ENCODE results near the gene RGS16.

Gene RGS16

GRCh38 chr1:182630586-182630985, 26.4 kb upstream of the RGS16 start:
- DNase-seq (ENCODE audit: insufficient read length, low spot score): no peak

GRCh38 chr1:182629499-182630096, 25.4 kb upstream of the RGS16 start:
- FAIRE-seq (no peak), DNase-seq (ENCODE audit: insufficient read length, low spot score) (no peak)

More at GRCh38 chr1:182630586-182630985, 26.4 kb upstream of the RGS16 start:
- FAIRE-seq: no peak

- DNase-seq (ENCODE audit: insufficient read length, low spot score) (no peak), FAIRE-seq (no peak)
Measured at GRCh38 chr1:182629080-182629479, 24.9 kb upstream of the RGS16 start.

GRCh38 chr1:182628657-182629056, 24.5 kb upstream of the RGS16 start:
- no peak for DNase-seq (ENCODE audit: insufficient read length, low spot score)
- no peak for FAIRE-seq

- FAIRE-seq: no peak
Measured at GRCh38 chr1:182627622-182628021, 23.4 kb upstream of the RGS16 start.

DNA sequence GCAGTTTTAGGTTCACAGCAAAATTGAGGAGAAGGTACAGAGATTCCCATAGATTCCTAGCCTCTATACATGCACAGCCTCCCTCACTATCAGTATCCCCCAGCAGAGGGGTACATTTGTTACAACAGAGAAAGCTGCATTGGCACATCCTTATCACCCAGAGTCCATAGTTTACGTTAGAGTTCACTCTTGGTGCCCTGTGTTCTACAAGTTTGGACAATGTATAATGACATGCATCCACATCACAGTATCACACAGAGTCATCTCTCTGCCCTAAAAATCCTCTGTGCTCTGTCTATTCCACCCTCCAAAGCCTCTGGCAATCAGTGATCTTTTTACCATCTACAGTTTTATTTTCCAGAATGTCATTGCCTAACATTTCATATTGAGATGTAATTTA, 22.3 kb upstream of the RGS16 start:
- FAIRE-seq (no peak), DNase-seq (ENCODE audit: insufficient read length, low spot score) (no peak)

More at GRCh38 chr1:182627622-182628021, 23.4 kb upstream of the RGS16 start:
- no peak for DNase-seq (ENCODE audit: insufficient read length, low spot score)

DNA sequence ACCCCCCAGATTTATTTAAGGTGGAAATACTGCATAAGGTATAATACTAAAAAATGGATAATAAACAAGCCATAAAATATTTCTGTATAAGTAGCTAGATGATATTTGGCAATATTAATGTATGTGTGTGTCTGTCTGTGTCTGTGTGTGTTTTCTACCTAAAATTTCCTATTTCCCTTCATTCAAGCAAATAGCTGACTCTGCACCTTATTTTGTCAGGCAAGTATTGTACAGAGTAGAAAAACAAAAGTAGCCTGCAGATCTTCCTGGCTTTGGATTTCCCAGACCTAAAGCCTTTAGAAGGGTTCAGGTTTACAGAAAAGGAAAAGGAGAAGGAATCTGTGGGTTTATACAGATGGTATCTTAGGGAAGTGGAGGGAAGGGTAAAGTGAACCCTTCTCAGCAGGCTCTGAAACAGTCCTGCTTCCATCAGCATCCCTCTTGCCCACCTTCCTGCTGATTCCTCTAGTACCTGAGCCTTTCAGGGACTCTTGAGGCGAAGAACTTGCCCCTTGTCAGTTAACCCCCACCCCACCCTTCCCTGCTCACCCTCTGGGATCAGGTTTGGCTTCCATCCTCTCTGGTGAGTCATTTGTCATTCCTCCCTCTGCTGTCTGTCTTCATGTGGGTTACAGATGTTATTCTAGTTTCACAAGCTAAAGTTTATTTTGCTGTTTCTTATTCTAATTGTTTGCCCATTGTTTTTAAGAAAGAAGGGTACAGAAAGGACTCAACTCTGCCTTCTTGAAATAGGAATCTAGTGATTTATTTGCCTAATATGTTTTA, 21.7 kb upstream of the RGS16 start:
- FAIRE-seq: no peak

DNA sequence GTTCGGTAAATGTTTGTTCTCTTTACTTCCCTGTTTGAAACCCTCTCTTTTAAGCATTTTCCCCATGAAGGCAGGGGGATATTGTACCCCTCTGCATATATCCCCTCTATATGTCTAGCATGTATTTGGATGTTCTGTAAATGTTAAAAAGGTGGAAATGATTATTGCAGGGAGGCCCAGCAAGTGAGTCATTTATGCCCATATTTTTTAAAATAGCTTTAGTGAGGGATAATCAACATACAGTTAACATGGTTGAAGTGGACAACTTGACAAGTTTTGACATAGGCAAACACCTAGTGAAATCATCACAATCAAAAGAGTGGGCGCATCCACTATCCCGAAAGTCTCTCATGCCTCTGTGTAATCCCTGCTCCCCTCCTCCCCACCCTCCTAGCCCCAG, 20.8 kb upstream of the RGS16 start:
- no peak for FAIRE-seq
- no peak for DNase-seq (ENCODE audit: insufficient read length, low spot score)

More for the DNA sequence above, 21.7 kb upstream of the RGS16 start:
- no peak for DNase-seq (ENCODE audit: insufficient read length, low spot score)

DNA sequence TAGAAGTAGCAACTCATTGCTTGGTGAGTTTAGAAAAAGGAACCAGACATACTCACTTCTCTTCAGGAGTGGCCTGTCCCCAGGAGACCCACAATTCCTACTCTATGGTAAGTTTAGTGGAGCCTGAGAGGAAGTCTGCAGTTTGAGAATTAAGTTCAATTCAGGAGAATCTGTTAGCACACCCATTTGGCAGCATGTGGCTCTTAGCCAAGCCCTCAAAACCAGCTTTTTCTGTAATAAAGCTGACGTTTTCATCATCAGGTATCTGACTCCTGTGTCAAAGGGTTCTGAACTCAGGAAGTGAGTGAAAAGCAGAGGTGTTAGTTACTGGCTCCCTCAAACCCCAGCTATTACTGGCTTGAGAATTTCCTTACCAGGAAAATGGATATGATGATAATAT, 20.4 kb upstream of the RGS16 start:
- no peak for FAIRE-seq
- DNase-seq (ENCODE audit: insufficient read length, low spot score): no peak

GRCh38 chr1:182622901-182623528, 18.8 kb upstream of the RGS16 start:
- FAIRE-seq (no peak), DNase-seq (ENCODE audit: insufficient read length, low spot score) (no peak)

GRCh38 chr1:182621906-182622305, 17.7 kb upstream of the RGS16 start:
- DNase-seq (ENCODE audit: insufficient read length, low spot score): no peak
- FAIRE-seq: no peak

GRCh38 chr1:182620924-182621585, 16.9 kb upstream of the RGS16 start:
- FAIRE-seq (no peak), DNase-seq (ENCODE audit: insufficient read length, low spot score) (no peak)

DNA sequence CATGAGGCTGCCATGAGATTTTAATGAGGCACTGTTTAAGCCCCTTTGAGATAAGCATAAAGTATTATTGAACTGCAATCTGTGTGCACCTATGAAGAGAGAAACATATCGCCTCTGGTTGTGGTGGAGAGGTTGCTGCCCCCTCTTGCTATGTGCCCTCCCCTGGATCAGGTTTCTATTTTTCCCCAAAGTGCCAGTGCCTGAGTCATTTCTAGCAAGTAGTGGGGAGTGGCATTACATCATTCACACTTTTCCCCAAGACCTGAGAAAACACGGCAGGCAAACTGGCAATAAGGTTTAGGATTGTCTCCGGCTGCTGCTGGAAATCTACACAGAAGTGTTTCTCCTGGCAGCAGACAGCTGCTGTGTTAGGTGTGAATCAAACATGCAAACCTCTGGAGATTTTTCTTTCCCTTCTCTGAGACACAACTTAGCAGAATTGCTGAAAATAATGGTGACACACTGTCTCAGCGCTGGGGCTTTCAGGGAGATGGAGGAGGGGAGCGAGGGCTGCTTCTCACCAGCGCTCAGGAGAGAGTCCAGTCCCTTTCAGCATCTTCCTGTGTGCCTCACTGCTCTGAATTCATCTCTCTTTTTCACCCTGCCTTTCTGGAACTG, 13.7 kb upstream of the RGS16 start:
- no peak for FAIRE-seq
- no peak for DNase-seq (ENCODE audit: insufficient read length, low spot score)

- FAIRE-seq: no peak
- DNase-seq (ENCODE audit: insufficient read length, low spot score): no peak
Measured at GRCh38 chr1:182617014-182617429, 12.8 kb upstream of the RGS16 start.

DNA sequence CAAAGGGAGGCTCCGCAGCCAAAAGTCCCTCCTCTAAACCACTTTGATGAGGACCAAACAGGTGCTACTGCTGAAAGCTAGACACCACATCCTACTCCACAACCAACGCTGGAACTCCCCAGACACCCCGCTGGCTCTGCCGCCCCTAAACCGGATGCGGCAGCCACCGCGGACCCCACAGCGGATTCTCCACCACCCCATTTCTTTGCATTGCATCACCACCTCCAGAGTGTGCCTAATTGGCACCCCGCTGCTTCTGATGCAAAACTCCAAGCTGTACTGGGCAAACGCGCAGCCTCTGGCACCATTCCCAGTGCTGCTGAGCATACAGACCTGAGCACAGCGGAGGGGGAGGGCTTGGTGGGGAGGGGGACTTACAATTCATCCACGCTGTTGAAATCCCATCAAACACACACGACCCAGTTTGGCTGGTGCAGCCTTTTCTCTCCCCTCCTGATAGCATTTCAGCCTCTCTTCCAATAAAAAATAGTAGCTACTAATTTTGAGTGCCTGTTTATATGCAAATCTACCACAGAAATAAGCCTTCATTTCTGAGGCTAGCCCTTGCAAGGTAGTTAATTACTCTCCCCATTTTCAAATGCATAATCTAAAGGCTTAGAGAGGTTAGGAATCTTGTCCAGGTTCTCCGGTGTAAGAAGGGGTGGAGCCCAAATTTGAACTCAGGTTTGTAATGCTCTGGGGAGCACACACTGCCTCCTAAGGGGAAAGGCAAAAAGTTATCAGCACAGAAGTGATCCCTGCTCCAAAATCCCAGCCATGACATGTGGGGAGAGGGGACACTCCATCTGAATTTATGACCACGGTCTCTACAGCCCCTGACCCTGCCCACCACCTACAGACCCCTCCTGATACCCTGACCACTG, 12.2 kb upstream of the RGS16 start:
- FAIRE-seq (no peak), DNase-seq (ENCODE audit: insufficient read length, low spot score) (no peak)

DNA sequence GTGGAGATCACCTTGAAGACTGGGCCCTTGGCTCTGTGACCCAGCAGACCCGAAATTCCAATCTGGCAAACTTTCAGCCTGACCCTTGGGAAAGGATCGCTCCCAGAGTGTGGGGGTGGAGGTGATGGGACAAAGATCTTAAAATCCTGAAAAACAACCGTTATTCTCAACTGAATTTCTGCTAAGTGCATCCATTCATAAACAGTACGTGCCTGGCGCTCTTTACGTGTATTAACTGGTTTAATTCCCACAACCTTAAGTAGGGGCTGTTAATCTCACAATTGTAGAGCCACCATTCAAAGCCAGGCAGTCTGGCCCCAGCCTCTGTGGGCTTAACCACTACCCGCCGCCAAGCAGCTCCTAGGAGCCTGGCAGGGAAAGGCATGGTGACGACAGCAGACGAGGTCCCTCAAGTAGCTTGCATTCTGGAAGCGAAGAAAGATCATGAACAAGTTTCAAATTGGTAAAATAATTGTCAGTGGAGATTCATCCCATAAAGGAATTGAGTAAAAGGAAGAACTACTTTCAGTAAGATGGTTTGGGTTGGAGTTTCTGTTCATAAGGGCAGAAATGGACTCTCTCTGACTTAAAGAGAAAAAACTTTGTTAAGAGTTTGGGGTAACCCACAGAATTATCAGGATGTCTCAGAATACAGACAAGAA, 11.4 kb upstream of the RGS16 start:
- FAIRE-seq: no peak
- no peak for DNase-seq (ENCODE audit: insufficient read length, low spot score)

- FAIRE-seq (no peak), DNase-seq (ENCODE audit: insufficient read length, low spot score) (peak; percentile 58)
Measured at GRCh38 chr1:182614796-182615454, 10.7 kb upstream of the RGS16 start.

DNA sequence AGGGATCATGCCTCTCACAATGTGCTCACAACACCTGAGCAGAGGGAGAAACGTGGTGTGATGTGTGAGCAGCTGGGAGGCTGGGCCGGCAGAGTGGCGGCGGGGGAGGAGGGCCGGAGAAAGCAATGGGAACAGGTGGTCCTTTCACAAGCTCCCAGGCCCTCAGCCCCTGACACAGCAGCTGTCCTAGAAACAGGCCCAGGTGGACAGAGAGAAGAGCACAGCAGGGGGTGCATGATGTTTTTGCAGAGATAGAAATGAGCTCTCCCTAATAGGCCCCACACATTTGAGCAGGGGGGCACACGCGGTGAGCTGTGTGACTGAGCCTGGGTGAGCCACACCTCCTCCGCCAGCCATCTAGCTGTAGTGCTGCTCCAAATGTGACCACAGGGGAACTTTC, 7.6 kb upstream of the RGS16 start:
- FAIRE-seq (no peak), DNase-seq (ENCODE audit: insufficient read length, low spot score) (no peak)

DNA sequence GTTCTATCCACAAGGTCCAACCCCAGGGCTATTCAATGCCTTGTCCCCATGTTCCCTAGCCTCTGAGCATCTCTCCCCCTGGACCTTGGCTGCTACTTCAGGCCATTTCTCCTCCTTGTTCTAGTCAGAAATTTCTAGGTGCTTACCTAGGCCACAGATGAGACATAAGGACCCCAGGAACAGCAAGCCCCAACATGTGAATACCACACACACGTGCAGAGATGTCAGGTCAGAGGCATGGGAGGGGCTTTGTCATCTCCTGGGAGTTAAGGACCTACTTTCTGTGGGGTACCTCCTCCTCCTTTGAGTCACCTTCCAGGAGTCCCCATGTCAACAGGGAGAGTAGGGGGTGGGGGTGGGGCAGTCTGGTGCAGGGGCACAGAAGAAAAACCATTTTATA, 7.1 kb upstream of the RGS16 start:
- FAIRE-seq (no peak), DNase-seq (ENCODE audit: insufficient read length, low spot score) (no peak)

All from HTR-8/SVneo (cell line).